Brain microvascular endothelial cell (primary cell): ENCODE data around the gene METRNL.
"Not testable (repeated sequence)": the region's sequence is repeated elsewhere in the genome, so short reads cannot be mapped to it uniquely, and the experiment has no call there.

ENCODE experiments used
- DNase-seq: peaks from one replicate; pipeline ENCODE4 v3.0.0-alpha.2; 2020
- H3K27ac ChIP-seq: fragments of 250-450 bp; sonication (Bioruptor Pico); 2 replicates; pipeline ENCODE4 v1.5.1; 2020; ENCODE audit warnings: mild to moderate bottlenecking, moderate library complexity
- H3K27me3 ChIP-seq: fragments of 250-450 bp; sonication (Bioruptor Pico); replicated peaks from 2 replicates; pipeline ENCODE4 v1.5.1; 2020; ENCODE audit warnings: mild to moderate bottlenecking
- H3K36me3 ChIP-seq: fragments of 250-450 bp; sonication (Bioruptor Pico); replicated peaks from 2 replicates; pipeline ENCODE4 v1.5.1; 2020; ENCODE audit warnings: mild to moderate bottlenecking
- H3K4me3 ChIP-seq: 2 replicates; pipeline ENCODE4 v1.5.1; 2011; ENCODE audit warnings: low read depth, mild to moderate bottlenecking, control low read depth, low read length, moderate library complexity
- in situ Hi-C: cut with HindIII; loops from 2 replicates; pipeline ENCODE4 v1.10.0; 2017; ENCODE audit warnings: low sequenced_read_pairs, low pct_ligation_motif_present
- TF ChIP-seq, protein P1 (sequence below): IDR thresholded peaks from 2 replicates; pipeline ENCODE4 v1.5.1; 2011; ENCODE audit warnings: low read depth, mild to moderate bottlenecking, moderate library complexity, low read length, control low read depth, inconsistent platforms; ENCODE audit errors: missing control alignments

The METRNL gene

DNA sequence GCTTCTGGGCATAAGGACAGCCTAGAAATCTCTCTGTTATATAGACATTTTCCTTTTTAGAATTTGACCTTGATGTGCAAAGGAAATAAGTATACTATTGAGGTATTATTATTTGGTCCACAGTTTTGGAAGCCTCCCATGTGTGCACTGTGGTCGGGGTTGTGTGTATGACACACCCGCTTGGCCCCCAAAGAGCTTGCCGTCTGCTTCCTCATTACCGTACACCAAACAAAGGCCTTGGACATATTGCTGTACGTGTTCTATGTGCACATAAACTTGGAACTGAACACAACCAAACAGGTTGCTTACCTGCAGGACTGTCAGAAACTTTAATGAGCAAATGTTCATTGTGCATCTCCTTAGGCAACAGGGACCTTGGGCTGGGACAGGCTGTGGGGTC lies 38.2 kb downstream of the METRNL start:
- TF ChIP-seq, protein P1, sequence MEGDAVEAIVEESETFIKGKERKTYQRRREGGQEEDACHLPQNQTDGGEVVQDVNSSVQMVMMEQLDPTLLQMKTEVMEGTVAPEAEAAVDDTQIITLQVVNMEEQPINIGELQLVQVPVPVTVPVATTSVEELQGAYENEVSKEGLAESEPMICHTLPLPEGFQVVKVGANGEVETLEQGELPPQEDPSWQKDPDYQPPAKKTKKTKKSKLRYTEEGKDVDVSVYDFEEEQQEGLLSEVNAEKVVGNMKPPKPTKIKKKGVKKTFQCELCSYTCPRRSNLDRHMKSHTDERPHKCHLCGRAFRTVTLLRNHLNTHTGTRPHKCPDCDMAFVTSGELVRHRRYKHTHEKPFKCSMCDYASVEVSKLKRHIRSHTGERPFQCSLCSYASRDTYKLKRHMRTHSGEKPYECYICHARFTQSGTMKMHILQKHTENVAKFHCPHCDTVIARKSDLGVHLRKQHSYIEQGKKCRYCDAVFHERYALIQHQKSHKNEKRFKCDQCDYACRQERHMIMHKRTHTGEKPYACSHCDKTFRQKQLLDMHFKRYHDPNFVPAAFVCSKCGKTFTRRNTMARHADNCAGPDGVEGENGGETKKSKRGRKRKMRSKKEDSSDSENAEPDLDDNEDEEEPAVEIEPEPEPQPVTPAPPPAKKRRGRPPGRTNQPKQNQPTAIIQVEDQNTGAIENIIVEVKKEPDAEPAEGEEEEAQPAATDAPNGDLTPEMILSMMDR: no peak
- in situ Hi-C loops: no loop called here
- H3K27ac ChIP-seq: no peak overlapping the region
- H3K36me3 ChIP-seq: no peaks in the 10 kb centered on the region
- no peak for DNase-seq
- no peak overlapping the region for H3K4me3 ChIP-seq
- H3K27me3 ChIP-seq: no peaks in the 10 kb centered on the region

GRCh38 chr17:83118071-83118841 lies 38.8 kb downstream of the METRNL start:
- in situ Hi-C loops: no loop called here
- TF ChIP-seq, protein P1: no peak
- no peak for DNase-seq
- Histone ChIP-seq H3K36me3 (no peaks in the 10 kb centered on the region), H3K27ac (no peak overlapping the region), H3K27me3 (no peaks in the 10 kb centered on the region), H3K4me3 (no peak overlapping the region)

DNA sequence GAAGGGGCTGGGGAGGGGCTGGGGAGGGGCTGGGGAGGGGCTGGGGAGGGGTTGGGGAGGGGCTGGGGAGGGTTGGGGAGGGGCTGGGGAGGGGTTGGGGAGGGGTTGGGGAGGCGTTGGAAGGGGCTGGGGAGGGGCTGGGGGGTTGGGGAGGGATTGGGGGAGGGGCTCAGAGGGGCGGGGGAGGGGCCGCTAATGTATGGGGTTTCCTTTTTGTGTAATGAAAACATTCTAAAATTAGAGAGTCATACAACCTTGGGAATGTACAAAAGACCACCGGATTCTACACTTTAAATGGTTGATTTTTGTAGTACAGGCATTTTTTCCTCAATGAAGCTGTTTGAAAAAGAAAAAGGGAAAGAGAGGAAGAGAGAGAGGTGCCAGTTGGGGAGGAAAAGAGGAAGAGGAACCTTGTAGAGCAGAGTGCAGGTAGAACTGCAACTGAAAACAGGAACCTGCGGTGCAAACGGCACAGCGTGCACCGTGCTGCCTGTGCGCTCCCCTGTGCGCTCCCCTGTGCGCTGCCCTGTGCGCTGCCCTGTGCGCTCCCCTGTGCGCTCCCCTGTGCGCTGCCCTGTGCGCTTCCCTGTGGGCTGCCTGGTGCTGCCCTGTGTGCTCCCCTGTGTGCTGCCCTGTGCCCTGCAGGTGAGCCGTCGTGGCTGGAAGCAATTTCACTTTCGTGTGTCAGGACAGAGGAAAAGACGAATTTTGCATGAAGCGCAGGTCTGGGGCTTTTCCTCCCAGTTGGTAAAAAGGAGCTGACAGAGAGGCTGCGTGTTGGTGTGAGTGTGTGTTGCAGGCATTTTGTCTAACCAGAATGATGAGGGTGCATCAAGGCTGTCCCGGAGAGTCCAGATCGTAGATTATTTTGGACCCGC lies 40.8 kb downstream of the METRNL start:
- Histone ChIP-seq H3K27me3 (no peaks in the 10 kb centered on the region), H3K4me3 (no peak overlapping the region), H3K27ac (no peak overlapping the region), H3K36me3 (no peaks in the 10 kb centered on the region)
- TF ChIP-seq, protein P1: no peak
- in situ Hi-C loops: no loop called here
- no peak for DNase-seq

- H3K27me3 ChIP-seq, in situ Hi-C loops, H3K27ac ChIP-seq, H3K36me3 ChIP-seq, H3K4me3 ChIP-seq, DNase-seq: not testable (repeated sequence)
Measured at GRCh38 chr17:83121473-83121872, 42.1 kb downstream of the METRNL start.

DNA sequence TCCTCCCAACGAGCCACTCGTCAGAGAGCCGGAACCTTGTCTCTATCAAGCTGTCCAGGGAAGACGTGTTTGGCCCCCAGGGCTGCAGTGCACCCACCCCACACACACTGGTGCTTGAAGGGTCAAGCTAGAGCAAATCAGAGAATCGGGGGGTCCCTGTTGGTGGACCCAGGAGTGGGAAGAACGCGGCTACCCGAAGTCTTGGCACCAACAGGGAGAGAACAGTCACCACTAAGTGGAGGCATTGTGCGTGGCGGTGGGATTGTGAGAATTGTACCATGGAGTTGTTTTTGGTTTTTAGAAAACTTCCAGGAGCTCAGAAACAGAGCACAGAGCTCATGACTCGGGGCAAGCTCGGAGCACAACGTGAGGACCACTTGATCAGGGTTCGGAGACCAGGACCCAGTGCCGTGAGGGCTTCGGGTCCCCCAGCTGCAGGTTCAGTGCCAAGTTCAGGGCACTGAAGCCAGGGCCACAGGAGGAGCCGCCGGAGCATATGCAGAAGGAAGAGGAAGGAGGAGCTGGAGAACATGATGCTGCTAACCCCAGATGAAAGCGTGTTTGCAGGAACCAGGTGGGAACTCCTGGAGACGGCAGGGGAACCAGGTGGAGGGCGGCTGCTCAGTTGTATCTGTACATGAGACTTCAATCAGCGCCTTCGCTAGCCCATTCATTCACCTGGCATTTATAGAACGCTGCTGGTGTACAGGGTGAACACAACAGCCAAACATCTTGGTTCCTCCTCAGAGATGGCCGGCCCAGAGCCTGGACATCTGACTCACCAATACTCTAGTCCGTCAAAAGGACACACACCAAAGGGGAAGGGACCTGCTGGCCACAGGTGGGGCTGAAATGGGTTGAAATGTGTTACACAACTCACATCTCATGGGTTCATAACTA lies 42.8 kb downstream of the METRNL start:
- Histone ChIP-seq H3K36me3 (no peaks in the 10 kb centered on the region), H3K27me3 (no peaks in the 10 kb centered on the region), H3K27ac (no peak overlapping the region), H3K4me3 (no peak overlapping the region)
- in situ Hi-C loops: no loop called here
- DNase-seq: no peak
- TF ChIP-seq, protein P1: no peak

DNA sequence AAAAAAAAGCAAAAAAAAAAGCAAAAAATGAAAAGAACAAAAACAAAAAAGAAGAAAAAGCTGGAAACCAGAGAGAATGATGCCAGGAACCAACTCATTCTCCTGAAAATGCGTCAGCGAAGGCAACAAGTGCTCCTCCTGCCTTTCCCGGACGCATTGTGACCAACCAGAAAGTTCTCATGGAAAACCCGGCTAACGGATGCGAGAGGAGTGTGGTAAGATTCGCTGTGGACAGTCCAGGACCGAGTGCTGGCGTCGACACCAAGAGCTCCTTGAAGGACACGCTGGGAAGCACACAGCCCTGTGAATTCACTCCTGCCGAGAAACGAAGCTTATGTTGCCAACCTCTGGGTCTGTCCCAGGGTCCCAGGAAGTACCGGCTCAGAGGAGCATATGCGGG lies 43.4 kb downstream of the METRNL start:
- Histone ChIP-seq H3K36me3 (no peaks in the 10 kb centered on the region), H3K4me3 (no peak overlapping the region), H3K27ac (no peak overlapping the region), H3K27me3 (no peaks in the 10 kb centered on the region)
- DNase-seq: no peak
- in situ Hi-C loops: no loop called here
- TF ChIP-seq, protein P1: no peak
